NT2/D1 (cell line): ENCODE data around the gene GLG1.
"Not testable (repeated sequence)": the region's sequence is repeated elsewhere in the genome, so short reads cannot be mapped to it uniquely, and the experiment has no call there.

Experiments
- DNase-seq: peaks from one replicate; pipeline ENCODE4 v3.0.0-alpha.2; 2011; ENCODE audit warnings: low read depth, low spot score
- H3K27me3 ChIP-seq: 2 replicates; pipeline ENCODE4 v1.6.0; 2011; ENCODE audit warnings: mild to moderate bottlenecking; ENCODE audit not compliant: insufficient read length, insufficient read depth
- H3K36me3 ChIP-seq: 2 replicates; pipeline ENCODE4 v1.6.1; 2011; ENCODE audit warnings: mild to moderate bottlenecking, low read length, mixed read lengths; ENCODE audit not compliant: insufficient read depth, insufficient read length
- H3K4me1 ChIP-seq: 2 replicates; pipeline ENCODE4 v1.5.1; 2011; ENCODE audit not compliant: insufficient read depth, insufficient read length
- H3K4me3 ChIP-seq: 2 replicates; pipeline ENCODE4 v1.5.1; 2011; ENCODE audit warnings: low read depth; ENCODE audit not compliant: insufficient read length
- H3K9ac ChIP-seq: 2 replicates; pipeline ENCODE4 v1.6.0; 2011; ENCODE audit warnings: low read depth; ENCODE audit not compliant: insufficient read length
- H3K9me3 ChIP-seq: 2 replicates; pipeline ENCODE4 v1.5.1; 2011; ENCODE audit warnings: mild to moderate bottlenecking, low read length; ENCODE audit not compliant: insufficient read depth

The GLG1 gene

DNA sequence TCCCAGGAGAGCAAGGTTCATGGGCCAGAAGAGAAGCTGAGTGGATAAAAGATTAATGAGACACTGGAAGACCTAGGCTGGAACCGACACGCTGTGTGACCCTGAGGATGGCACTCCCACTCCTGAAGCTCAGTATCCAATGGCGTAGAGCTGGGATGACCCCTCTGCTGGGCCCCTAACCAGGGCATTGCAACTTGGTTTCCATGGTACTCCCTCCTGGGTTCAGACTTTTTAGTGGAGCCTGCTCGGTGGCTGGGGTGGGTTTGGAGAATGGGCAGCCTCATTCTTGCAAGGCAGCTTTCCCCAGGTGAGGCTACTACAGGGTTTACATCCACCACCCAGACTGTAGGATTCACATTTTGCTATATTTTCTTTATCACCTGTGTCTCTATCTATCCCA is 183.2 kb downstream of the GLG1 start:
- H3K9ac ChIP-seq, H3K36me3 ChIP-seq, H3K9me3 ChIP-seq, H3K4me1 ChIP-seq, DNase-seq, H3K4me3 ChIP-seq, H3K27me3 ChIP-seq: not testable (repeated sequence)

DNA sequence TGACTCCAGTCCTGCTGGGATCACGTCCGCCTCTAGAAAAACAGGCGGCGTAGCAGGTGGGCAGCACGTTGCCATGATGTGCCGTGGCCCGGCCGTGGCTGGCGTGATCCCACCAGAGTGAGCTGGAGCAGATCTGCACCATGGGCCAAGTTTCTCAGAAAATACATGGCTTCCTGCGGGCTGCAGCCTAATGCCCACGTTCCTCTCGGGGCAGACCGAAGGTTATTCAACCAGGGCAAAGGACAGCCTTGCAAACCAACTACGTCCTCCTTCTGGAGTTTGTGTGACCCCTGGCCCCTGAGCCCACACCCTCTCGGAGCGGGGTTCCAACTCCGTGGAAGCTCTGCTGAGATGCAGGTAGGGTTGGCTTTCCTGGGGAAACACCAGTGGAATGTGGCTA is 184.8 kb downstream of the GLG1 start:
- H3K27me3 ChIP-seq, H3K9me3 ChIP-seq, H3K4me3 ChIP-seq, H3K4me1 ChIP-seq, DNase-seq, H3K36me3 ChIP-seq, H3K9ac ChIP-seq: not testable (repeated sequence)

DNA sequence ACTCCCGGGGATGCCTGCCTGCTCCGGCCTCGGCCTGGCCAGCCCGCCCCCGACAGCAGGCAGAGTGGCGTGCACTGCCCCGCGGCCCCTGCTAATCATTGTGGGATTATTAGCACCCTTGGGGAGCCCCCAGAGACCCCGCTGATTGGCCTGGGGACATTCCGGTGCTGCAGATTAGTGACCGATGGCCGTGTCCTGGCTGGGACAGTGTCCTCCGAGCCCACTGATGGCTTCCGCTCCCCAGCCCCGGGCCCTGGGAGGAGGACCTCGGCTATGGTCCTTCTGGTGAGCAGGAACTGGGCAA is 185.5 kb downstream of the GLG1 start:
- not testable (repeated sequence) for H3K36me3 ChIP-seq, H3K4me1 ChIP-seq, H3K4me3 ChIP-seq, DNase-seq, H3K27me3 ChIP-seq, H3K9me3 ChIP-seq, H3K9ac ChIP-seq

DNA sequence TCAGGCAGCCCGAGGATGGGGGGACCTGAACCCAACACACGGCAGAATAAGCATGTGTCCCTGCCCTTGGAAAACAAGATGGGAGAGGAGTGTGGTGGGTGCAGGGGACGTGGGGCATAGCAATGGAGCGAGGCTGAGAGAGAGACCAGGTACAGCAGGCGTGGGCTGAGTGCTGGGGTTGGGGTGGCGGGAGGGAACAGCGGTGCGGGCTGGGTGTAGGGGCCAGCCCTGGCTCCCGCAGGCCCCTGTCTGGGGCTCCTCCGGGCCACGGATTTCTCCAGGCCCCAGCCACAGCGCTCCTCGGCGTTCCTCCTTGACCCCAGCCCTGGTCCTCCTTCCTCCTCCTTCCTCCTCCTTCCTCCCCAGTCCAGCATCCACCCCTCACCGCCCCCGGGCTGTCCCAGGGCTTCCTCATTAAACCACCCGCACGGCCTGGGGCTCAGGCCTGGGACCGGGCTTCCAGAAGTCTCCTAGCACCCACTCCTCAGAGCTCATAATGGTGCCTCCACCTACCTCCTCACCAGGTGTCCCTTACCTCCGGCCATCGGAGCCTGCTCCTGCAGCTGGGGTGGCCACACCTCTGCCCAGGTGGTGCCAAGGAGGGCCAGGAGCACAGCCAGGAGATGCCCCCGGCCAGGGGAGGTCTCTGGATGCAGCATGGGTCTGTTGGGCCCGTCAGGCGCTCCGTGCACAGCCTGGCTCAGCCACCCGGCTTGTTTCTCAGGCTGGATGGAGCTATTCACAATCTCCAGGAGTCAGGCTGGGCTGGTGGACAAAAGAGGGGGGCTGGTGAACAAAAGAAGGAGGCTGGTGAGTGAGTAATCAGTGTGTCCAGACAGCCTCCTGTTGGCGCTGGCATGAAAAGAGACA is 186.1 kb downstream of the GLG1 start, which contains the start of gene CLEC18B:
Gene CLEC18B, minus strand, starts transcription at position 867 of the 870 bp plus-strand sequence. Its CDS starts 208 bp downstream, at position 659.
- H3K9ac ChIP-seq, H3K4me3 ChIP-seq, H3K4me1 ChIP-seq, DNase-seq, H3K9me3 ChIP-seq, H3K36me3 ChIP-seq, H3K27me3 ChIP-seq: not testable (repeated sequence)

DNA sequence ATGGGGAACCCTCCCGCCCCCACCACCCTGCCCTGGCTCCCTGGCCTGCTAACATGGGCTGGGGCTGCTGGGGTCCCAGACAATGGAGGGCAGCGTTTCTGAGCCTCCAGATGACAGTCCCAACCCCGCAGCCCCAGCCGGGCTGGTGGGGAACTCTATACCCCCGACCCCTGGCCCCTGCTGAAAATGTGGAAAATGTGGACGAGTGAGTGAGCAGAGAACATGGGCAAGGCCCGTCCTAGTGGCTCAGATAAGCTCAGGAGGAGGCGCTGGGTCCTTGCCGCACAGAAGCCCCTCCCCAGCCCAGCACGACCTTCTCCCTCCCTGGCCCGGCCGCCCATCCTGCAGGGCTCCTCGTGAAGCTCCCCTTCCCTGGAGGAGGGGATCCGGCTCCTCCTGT is 187.1 kb downstream of the GLG1 start:
- H3K4me3 ChIP-seq, DNase-seq, H3K9me3 ChIP-seq, H3K4me1 ChIP-seq, H3K36me3 ChIP-seq, H3K9ac ChIP-seq, H3K27me3 ChIP-seq: not testable (repeated sequence)

DNA sequence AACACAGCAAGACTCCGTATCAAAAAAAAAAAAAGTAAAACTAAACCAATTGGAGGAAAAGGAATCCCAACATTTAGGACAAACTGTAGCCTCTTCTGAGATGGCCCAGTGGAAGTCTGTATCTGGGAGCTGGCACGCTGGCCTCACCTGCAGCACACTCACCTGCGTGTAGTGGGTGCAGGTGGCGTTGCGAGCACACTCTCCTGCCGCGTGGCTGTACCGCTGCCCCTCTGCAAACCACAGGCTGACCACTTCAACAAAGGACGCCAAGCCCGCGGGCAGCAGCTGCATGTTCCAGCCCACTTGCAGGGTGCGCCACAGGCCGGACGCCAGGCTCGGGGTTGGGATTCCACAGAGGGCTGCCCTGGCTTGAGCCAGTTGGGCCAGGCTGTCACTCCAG is 189.0 kb downstream of the GLG1 start:
- H3K4me3 ChIP-seq, H3K9ac ChIP-seq, H3K36me3 ChIP-seq, H3K4me1 ChIP-seq, DNase-seq, H3K27me3 ChIP-seq, H3K9me3 ChIP-seq: not testable (repeated sequence)

DNA sequence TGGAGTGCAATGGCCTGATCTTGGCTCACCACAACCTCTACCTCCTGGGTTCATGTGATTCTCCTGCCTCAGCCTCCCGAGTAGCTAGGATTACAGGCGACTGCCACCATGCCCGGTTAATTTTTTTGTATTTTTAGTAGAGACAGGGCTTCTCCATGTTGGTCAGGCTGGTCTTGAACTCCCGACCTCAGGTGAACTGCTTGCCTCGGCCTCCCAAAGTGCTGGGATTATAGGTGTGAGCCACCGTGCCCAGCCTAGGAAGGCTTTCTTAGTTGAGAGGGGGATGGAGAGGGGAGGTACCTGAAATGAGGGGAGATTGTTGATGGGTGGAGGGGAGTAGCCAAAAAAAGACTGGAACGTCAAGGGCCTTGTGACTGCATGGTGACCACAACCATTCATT is 193.0 kb downstream of the GLG1 start:
- not testable (repeated sequence) for DNase-seq, H3K36me3 ChIP-seq, H3K9ac ChIP-seq, H3K9me3 ChIP-seq, H3K4me3 ChIP-seq, H3K27me3 ChIP-seq, H3K4me1 ChIP-seq

DNA sequence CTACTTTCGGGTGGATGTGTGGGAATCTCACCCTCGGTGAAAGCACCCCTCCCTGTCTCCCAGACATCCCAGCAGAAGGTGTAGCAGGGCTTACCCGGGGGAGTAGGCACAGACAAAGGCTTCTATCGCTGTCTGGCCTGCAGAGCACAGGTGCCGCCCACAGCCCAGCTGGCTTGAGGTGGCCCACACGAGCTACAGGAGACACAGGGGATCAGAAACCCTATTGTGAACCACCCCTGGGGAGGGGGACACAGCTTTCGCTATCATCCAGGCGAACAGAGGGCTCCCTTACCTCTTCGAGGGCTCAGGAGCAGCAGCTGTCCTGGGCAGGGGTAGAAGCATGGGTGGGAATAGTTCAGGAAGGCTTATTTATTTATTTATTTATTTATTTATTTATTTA is 193.4 kb downstream of the GLG1 start:
- H3K9ac ChIP-seq, H3K4me1 ChIP-seq, H3K27me3 ChIP-seq, H3K36me3 ChIP-seq, DNase-seq, H3K9me3 ChIP-seq: not testable (repeated sequence)
- H3K4me3 ChIP-seq = peak overlapping the region; percentile 11

DNA sequence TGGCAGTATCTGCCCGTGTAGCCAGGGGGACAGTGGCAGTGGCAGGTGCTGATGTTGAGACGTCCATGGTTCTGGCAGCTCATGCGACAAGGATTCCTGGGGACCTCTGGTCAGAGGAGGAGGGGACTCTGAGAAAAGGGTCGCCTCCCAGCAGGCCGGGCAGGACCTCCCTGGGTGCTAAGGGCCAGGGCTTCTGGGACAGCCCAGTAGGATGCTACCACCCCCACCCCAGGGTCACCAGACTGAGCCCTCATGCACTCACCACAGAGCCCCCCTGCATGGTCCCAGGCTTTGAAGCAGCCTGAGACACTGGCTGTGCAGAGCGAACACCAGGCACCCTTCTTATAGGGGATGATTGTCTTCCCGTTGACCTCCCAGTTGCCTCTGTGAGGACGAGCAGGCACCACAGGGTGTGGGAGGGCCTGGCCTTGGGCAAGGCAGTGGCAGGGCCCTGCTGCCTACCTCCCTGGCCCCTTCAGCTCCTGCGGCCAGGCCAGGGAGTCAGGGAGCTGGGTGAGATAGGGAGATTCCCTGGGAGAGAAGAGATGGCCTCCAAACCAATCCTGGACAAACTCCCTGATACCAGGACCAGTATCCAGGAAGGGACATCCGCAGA is 194.0 kb downstream of the GLG1 start:
- not testable (repeated sequence) for DNase-seq, H3K27me3 ChIP-seq, H3K9ac ChIP-seq, H3K4me3 ChIP-seq, H3K9me3 ChIP-seq, H3K4me1 ChIP-seq, H3K36me3 ChIP-seq

DNA sequence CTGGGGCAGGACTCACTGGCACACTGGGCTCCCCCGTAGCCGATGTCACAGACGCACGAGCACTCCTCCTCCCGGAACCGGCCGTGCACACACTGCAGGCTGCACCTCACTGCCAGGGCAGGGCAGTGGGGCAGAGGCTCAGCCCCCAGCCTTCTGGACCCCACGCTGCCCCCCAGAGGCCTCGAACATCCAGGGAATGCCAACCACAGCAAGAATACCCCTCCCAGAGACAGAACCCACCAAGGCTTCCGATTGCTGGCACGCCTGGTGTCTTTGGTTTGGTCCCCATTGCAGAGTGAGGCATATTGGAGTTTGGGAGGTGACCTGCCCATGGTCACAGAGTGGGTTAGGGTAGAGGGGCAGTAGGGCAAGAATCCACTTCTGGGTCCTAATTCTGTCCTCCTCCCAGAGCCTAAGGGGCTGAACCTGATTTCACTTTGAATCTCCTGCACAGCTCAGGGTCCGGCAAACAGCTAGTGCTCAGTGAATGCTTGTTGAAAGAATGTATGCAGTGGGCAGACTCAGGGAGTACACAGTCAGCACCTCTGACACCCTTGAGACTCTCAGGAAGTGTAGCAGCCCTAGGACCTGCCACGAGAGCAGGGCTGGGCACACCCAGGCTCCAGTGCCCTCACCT is 194.7 kb downstream of the GLG1 start:
- not testable (repeated sequence) for H3K9me3 ChIP-seq, H3K9ac ChIP-seq, DNase-seq, H3K4me1 ChIP-seq, H3K36me3 ChIP-seq, H3K27me3 ChIP-seq, H3K4me3 ChIP-seq

DNA sequence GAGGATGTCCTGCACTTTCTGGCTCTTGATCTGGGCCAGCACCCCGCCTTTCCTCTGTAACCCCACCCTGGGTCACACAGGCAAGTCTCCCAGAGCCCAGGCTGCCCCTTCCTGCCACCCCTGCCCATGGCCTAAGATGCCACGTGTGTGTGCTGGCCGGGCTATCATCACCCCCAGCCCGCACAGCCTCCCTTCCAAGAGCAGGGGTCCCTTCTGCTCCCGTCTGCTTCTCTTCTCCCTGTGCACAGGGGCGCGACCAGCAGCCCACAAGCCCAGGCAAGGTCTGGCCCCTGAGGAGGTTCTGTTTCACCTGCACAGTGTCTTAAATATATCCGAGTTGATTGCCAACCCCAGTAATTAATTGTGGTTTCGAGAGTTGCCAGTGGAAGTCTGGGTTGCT is 195.9 kb downstream of the GLG1 start:
- not testable (repeated sequence) for H3K9me3 ChIP-seq, H3K27me3 ChIP-seq, H3K4me3 ChIP-seq, DNase-seq, H3K36me3 ChIP-seq, H3K4me1 ChIP-seq, H3K9ac ChIP-seq
